Camera-type eye (tissue), 1 donor: ENCODE measurements around the gene ARL1. TPM values are rescaled to one million over a fixed set of nuclear protein-coding genes. Genes with fewer than 3 reads are reported as not detected.

Experiments used
- total RNA-seq: library from RNA; depleted of rRNA; stranded (reverse); fragments of >200 nt; gene quantifications from one replicate; pipeline ENCODE4 v1.2.3, GENCODE V29; 2014

The ARL1 gene
- 113 TPM for total RNA-seq

GRCh38 chr12:101407436-101408345 lies at the start of gene ARL1:
ARL1 (minus strand) TSS chr12:101407772; CDS start chr12:101407645, 127 bp downstream.

Other genes with a start within 250 kb of the ARL1 start
- gene SLC5A8, start 197.5 kb downstream of the ARL1 start, total RNA-seq = 1.9 TPM
- gene UTP20, start 127.7 kb downstream of the ARL1 start, total RNA-seq = 24.3 TPM
- gene SPIC, start 67.6 kb upstream of the ARL1 start, total RNA-seq = not detected
- 226 TPM for gene MYBPC1, start 187.2 kb upstream of the ARL1 start, total RNA-seq